GM18873 (cell line): ENCODE results near the gene ALKBH4.
"Not testable (repeated sequence)": the region's sequence is repeated elsewhere in the genome, so short reads cannot be mapped to it uniquely, and the experiment has no call there.

Experiments used
- ATAC-seq: cut with Tn5 transposase; IDR thresholded peaks from one replicate; pipeline ENCODE4 v1.9.1; 2021; ENCODE audit warnings: mild to moderate bottlenecking, moderate library complexity, moderate number of reproducible peaks; ENCODE audit not compliant: unreplicated experiment, low FRiP score

The ALKBH4 gene

GRCh38 chr7:102464577-102465280 is at the start of gene ALKBH4, which contains the start of gene LRWD1:
ALKBH4 (minus strand) TSS chr7:102464863; CDS start chr7:102464836, 27 bp downstream.
LRWD1 (plus strand) TSS chr7:102464984; CDS start chr7:102465081, 97 bp downstream.
- peak; percentile 70 for ATAC-seq

- ATAC-seq = not testable (repeated sequence)
These were observed 48.1 kb upstream of the ALKBH4 start for GRCh38 chr7:102512642-102513221.

GRCh38 chr7:102511860-102512522 is 47.3 kb upstream of the ALKBH4 start:
- ATAC-seq = not testable (repeated sequence)

GRCh38 chr7:102510575-102510974 is 45.9 kb upstream of the ALKBH4 start:
- not testable (repeated sequence) for ATAC-seq

GRCh38 chr7:102507410-102508088 is 42.9 kb upstream of the ALKBH4 start:
- ATAC-seq = not testable (repeated sequence)

GRCh38 chr7:102505298-102506185 is 40.9 kb upstream of the ALKBH4 start:
- ATAC-seq = not testable (repeated sequence)

GRCh38 chr7:102503141-102503540 is 38.5 kb upstream of the ALKBH4 start:
- ATAC-seq = not testable (repeated sequence)

- ATAC-seq = not testable (repeated sequence)
These were observed 33.7 kb upstream of the ALKBH4 start for GRCh38 chr7:102498321-102498720.

- ATAC-seq = not testable (repeated sequence)
These were observed 32.6 kb upstream of the ALKBH4 start for GRCh38 chr7:102497308-102497707.

GRCh38 chr7:102496861-102497260 is 32.2 kb upstream of the ALKBH4 start:
- ATAC-seq = not testable (repeated sequence)

GRCh38 chr7:102494473-102495149 is 29.9 kb upstream of the ALKBH4 start:
- ATAC-seq = peak; percentile 52

- not testable (repeated sequence) for ATAC-seq
These were observed 29.4 kb upstream of the ALKBH4 start for GRCh38 chr7:102494026-102494425.

GRCh38 chr7:102493220-102493935 is 28.7 kb upstream of the ALKBH4 start:
- not testable (repeated sequence) for ATAC-seq

GRCh38 chr7:102490529-102491075 is 25.9 kb upstream of the ALKBH4 start:
- ATAC-seq = not testable (repeated sequence)

- ATAC-seq = not testable (repeated sequence)
These were observed 19.7 kb upstream of the ALKBH4 start for GRCh38 chr7:102484317-102484716.

- ATAC-seq = not testable (repeated sequence)
These were observed 17.3 kb upstream of the ALKBH4 start for GRCh38 chr7:102481962-102482361.

GRCh38 chr7:102479982-102480637 is 15.4 kb upstream of the ALKBH4 start:
- ATAC-seq = not testable (repeated sequence)

GRCh38 chr7:102479209-102479584 is 14.5 kb upstream of the ALKBH4 start:
- ATAC-seq = not testable (repeated sequence)
